ENCODE data around the gene CYSTM1. TPM values are rescaled to one million over a fixed set of nuclear protein-coding genes. Genes with fewer than 3 reads are reported as not detected.

CYSTM1 gene
- total and polyA plus RNA-seq, 4 donors = 8.1 to 45.7 (median 23.4) TPM

GRCh38 chr5:140125637-140126036, 49.4 kb upstream of the CYSTM1 start, which contains the start of gene IGIP:
Gene IGIP, plus strand, starts transcription at chr5:140125937. Its CDS starts 2,540 bp downstream, at chr5:140128477.
- no peaks in the 10 kb centered on the region for H3K9me3 ChIP-seq (ENCODE audit: control insufficient read depth in 4 of 4, low read length in 3 of 4)
- H3K27ac ChIP-seq (ENCODE audit: low read depth in 1 of 2, low read length in 2 of 2) = no peak within 1 kb of the TSS
- TF ChIP-seq NR2F2 (IDR thresholded peaks at IDR 0.05) = no peak
- TF ChIP-seq HNF4G (IDR thresholded peaks at IDR 0.05) = no peak
- no peak for TF ChIP-seq YY1 (IDR thresholded peaks at IDR 0.05)
- TF ChIP-seq SP1 (IDR thresholded peaks at IDR 0.05) = no peak
- no peak for TF ChIP-seq CTCF (IDR thresholded peaks at IDR 0.05; ENCODE audit: low read depth, low read length, missing input control)
- no peak for TF ChIP-seq FOXA2 (IDR thresholded peaks at IDR 0.05)
- no peak for TF ChIP-seq FOXA1 (IDR thresholded peaks at IDR 0.05)
- DNase-seq (ENCODE audit: low spot score) = no peak
- peaks cover 4 to 21% (median 7%) of the 10 kb centered on the region in 4 donors for H3K4me1 ChIP-seq (ENCODE audit: control insufficient read depth in 4 of 4, insufficient read depth in 4 of 4, low read length in 3 of 4)
- 96% methylated on average over 4 of the region's 4 CpGs for WGBS
- H3K9ac ChIP-seq (ENCODE audit: low read depth in 1 of 2, low read length in 2 of 2) = no peak within 1 kb of the TSS
- H3K27me3 ChIP-seq (ENCODE audit: control insufficient read depth in 4 of 4, insufficient read depth in 4 of 4, low read length in 3 of 4) = no peaks in the 10 kb centered on the region
- no peaks in the 10 kb centered on the region for H3K36me3 ChIP-seq (ENCODE audit: control insufficient read depth in 4 of 4, insufficient read depth in 3 of 4, low read depth in 1 of 4, low read length in 3 of 4)
- H3K4me3 ChIP-seq (ENCODE audit: low read depth in 1 of 3, low read length in 3 of 3) = no peak within 1 kb of the TSS

GRCh38 chr5:140126315-140127012, 48.5 kb upstream of the CYSTM1 start:
- TF ChIP-seq RXRA (IDR thresholded peaks at IDR 0.05) = no peak
- no peak for TF ChIP-seq RAD21 (IDR thresholded peaks at IDR 0.05)
- no peak for TF ChIP-seq TAF1 (conservative IDR thresholded peaks at IDR 0.05)
- no peak for TF ChIP-seq FOXA2 (IDR thresholded peaks at IDR 0.05)
- no peak for TF ChIP-seq SP1 (IDR thresholded peaks at IDR 0.05)
- TF ChIP-seq ZBTB33 (IDR thresholded peaks at IDR 0.05) = no peak
- TF ChIP-seq CTCF (IDR thresholded peaks at IDR 0.05; ENCODE audit: low read depth, low read length, missing input control) = no peak
- TF ChIP-seq MAX (IDR thresholded peaks at IDR 0.05) = no peak
- no peak for TF ChIP-seq JUND (IDR thresholded peaks at IDR 0.05)
- no peak for TF ChIP-seq REST (IDR thresholded peaks at IDR 0.05)
- 70% methylated on average over 6 of the region's 6 CpGs for WGBS
- H3K9me3 ChIP-seq (ENCODE audit: control insufficient read depth in 4 of 4, low read length in 3 of 4) = no peaks in the 10 kb centered on the region

More at GRCh38 chr5:140126315-140127012, 48.5 kb upstream of the CYSTM1 start:
- H3K4me3 ChIP-seq (ENCODE audit: low read depth in 1 of 3, low read length in 3 of 3) = no peak overlapping the region
- peaks cover 4 to 23% (median 7%) of the 10 kb centered on the region in 4 donors for H3K4me1 ChIP-seq (ENCODE audit: control insufficient read depth in 4 of 4, insufficient read depth in 4 of 4, low read length in 3 of 4)
- H3K27me3 ChIP-seq (ENCODE audit: control insufficient read depth in 4 of 4, insufficient read depth in 4 of 4, low read length in 3 of 4) = no peaks in the 10 kb centered on the region
- DNase-seq (ENCODE audit: low spot score) = no peak
- H3K36me3 ChIP-seq (ENCODE audit: control insufficient read depth in 4 of 4, insufficient read depth in 3 of 4, low read depth in 1 of 4, low read length in 3 of 4) = no peaks in the 10 kb centered on the region
- H3K9ac ChIP-seq (ENCODE audit: low read depth in 1 of 2, low read length in 2 of 2) = no peak overlapping the region
- no peak overlapping the region for H3K27ac ChIP-seq (ENCODE audit: low read depth in 1 of 2, low read length in 2 of 2)
